Activated T-cell treated with anti-CD3 and anti-CD28 coated beads for 24 hours (primary cell): ENCODE data around the gene ADAMTSL3.

Experiments used
- DNase-seq: peaks from one replicate; pipeline ENCODE4 v3.0.0-alpha.2; 2020; ENCODE audit warnings: low read depth

Gene ADAMTSL3

GRCh38 chr15:83880529-83880928, 226.6 kb downstream of the ADAMTSL3 start:
- no peak for DNase-seq

- DNase-seq: no peak
Measured at GRCh38 chr15:83881156-83881555, 227.2 kb downstream of the ADAMTSL3 start.

- DNase-seq: no peak
Measured at GRCh38 chr15:83886321-83886720, 232.4 kb downstream of the ADAMTSL3 start.

- no peak for DNase-seq
Measured at GRCh38 chr15:83887404-83887803, 233.5 kb downstream of the ADAMTSL3 start.

GRCh38 chr15:83887961-83888360, 234.0 kb downstream of the ADAMTSL3 start:
- no peak for DNase-seq

GRCh38 chr15:83889995-83890394, 236.1 kb downstream of the ADAMTSL3 start:
- DNase-seq: no peak

GRCh38 chr15:83890587-83890986, 236.7 kb downstream of the ADAMTSL3 start:
- no peak for DNase-seq

- DNase-seq: no peak
Measured at GRCh38 chr15:83892498-83892897, 238.6 kb downstream of the ADAMTSL3 start.

- DNase-seq: no peak
Measured at GRCh38 chr15:83893308-83893707, 239.4 kb downstream of the ADAMTSL3 start.

GRCh38 chr15:83897037-83897436, 243.1 kb downstream of the ADAMTSL3 start:
- DNase-seq: no peak

GRCh38 chr15:83898361-83898760, 244.4 kb downstream of the ADAMTSL3 start:
- no peak for DNase-seq

- DNase-seq: no peak
Measured at GRCh38 chr15:83899670-83900069, 245.7 kb downstream of the ADAMTSL3 start.

GRCh38 chr15:83904107-83905040, 250.5 kb downstream of the ADAMTSL3 start:
- no peak for DNase-seq

- no peak for DNase-seq
Measured at GRCh38 chr15:83905556-83906273, 251.8 kb downstream of the ADAMTSL3 start.

- no peak for DNase-seq
Measured at GRCh38 chr15:83911345-83911744, 257.4 kb downstream of the ADAMTSL3 start.

GRCh38 chr15:83912343-83912742, 258.4 kb downstream of the ADAMTSL3 start:
- DNase-seq: no peak

GRCh38 chr15:83913034-83913632, 259.2 kb downstream of the ADAMTSL3 start:
- DNase-seq: no peak

- no peak for DNase-seq
Measured at GRCh38 chr15:83914906-83915305, 261.0 kb downstream of the ADAMTSL3 start.

GRCh38 chr15:83917432-83917831, 263.5 kb downstream of the ADAMTSL3 start:
- DNase-seq: no peak

GRCh38 chr15:83918011-83918410, 264.1 kb downstream of the ADAMTSL3 start:
- no peak for DNase-seq

GRCh38 chr15:83919319-83919830, 265.5 kb downstream of the ADAMTSL3 start:
- peak; percentile 10 for DNase-seq

- DNase-seq: no peak
Measured at GRCh38 chr15:83919978-83920510, 266.1 kb downstream of the ADAMTSL3 start.
